Peyer's patch (tissue), 4 donors: ENCODE results near the gene BHLHA15. TPM values are rescaled to one million over a fixed set of nuclear protein-coding genes. Genes with fewer than 3 reads are reported as not detected.
A peak's percentile ranks its signal among the peaks of the same experiment; 100 is the strongest.

ENCODE experiments used
- DNase-seq, 3 donors: peaks; one replicate each; pipeline ENCODE4 v3.0.0-alpha.2; 2017 to 2019
- H3K27ac ChIP-seq, 4 donors: fragments of 200-600 bp; sonication (generic); one replicate each; pipeline ENCODE4 v1.5.1; 2016 to 2019
- H3K27me3 ChIP-seq, 2 donors: fragments of 200-600 bp; sonication (generic); one replicate each; pipeline ENCODE4 v1.5.1; 2019
- H3K36me3 ChIP-seq, 3 donors: fragments of 200-600 bp; sonication (generic); one replicate each; pipeline ENCODE4 v1.5.1; 2016 to 2019
- H3K4me1 ChIP-seq, 4 donors: fragments of 200-600 bp; sonication (generic); one replicate each; pipeline ENCODE4 v1.5.1; 2016 to 2019
- H3K4me3 ChIP-seq, 4 donors: fragments of 200-600 bp; sonication (generic); 1 replicate in 3 of 4; 2 replicates in 1 of 4; pipeline ENCODE4 v1.5.1; 2016 to 2019; ENCODE audit warnings: mild to moderate bottlenecking in 1 of 4
- H3K9me3 ChIP-seq, 4 donors: fragments of 200-600 bp; sonication (generic); one replicate each; pipeline ENCODE4 v1.5.1; 2016 to 2019; ENCODE audit warnings: mild to moderate bottlenecking in 1 of 4
- CTCF ChIP-seq, 6 experiments: fragments of 450-650 bp in 4 of 6; fragments of 200-600 bp in 2 of 6; sonication (generic) in 1 of 6; IDR thresholded peaks; one replicate each; pipeline ENCODE4 v1.5.1; 2017 to 2019; ENCODE audit warnings: antibody characterized with exemption in 6 of 6, mild to moderate bottlenecking in 3 of 6, moderate library complexity in 1 of 6
- POLR2A ChIP-seq, 2 donors: fragments of 450-650 bp; IDR thresholded peaks; one replicate each; pipeline ENCODE4 v1.5.1; 2017; ENCODE audit warnings: antibody characterized with exemption in 2 of 2, mild to moderate bottlenecking in 2 of 2, moderate library complexity in 2 of 2
- total RNA-seq, 4 donors: library from RNA; depleted of rRNA; stranded (reverse); fragments of >200 nt; gene quantifications; one replicate each; pipeline ENCODE4 v1.1.0, GENCODE V29; 2016

The BHLHA15 gene
- total RNA-seq, 4 donors from 2014 or later = 1.6 to 9.9 TPM; not detected in 2

- peaks cover 0 to 8% (median 0%) of the 10 kb centered on the region in 4 donors for H3K4me1 ChIP-seq
Measured at GRCh38 chr7:98222533-98223195, 11.4 kb downstream of the BHLHA15 start.

GRCh38 chr7:98223351-98223897 is 12.2 kb downstream of the BHLHA15 start:
- Histone ChIP-seq H3K36me3 (peaks cover 0 to 60% (median 0%) of the 10 kb centered on the region in 3 donors), H3K4me1 (peaks cover 0 to under 1% (median 0%) of the 10 kb centered on the region in 4 donors), H3K4me3 (no peak overlapping the region), H3K27ac (no peak overlapping the region), H3K27me3 (no peaks in the 10 kb centered on the region), H3K9me3 (no peaks in the 10 kb centered on the region)
- no peak for TF ChIP-seq CTCF (IDR thresholded peaks at IDR 0.05)
- no peak for TF ChIP-seq POLR2A (IDR thresholded peaks at IDR 0.05)
- no peak for DNase-seq

More at GRCh38 chr7:98222533-98223195, 11.4 kb downstream of the BHLHA15 start:
- no peak for DNase-seq
- Histone ChIP-seq H3K27me3 (no peaks in the 10 kb centered on the region), H3K9me3 (no peaks in the 10 kb centered on the region), H3K27ac (no peak overlapping the region), H3K4me3 (no peak overlapping the region), H3K36me3 (peaks cover 0 to 65% (median 0%) of the 10 kb centered on the region in 3 donors)
- TF ChIP-seq POLR2A (IDR thresholded peaks at IDR 0.05) (no peak), CTCF (IDR thresholded peaks at IDR 0.05) (no peak)

- Histone ChIP-seq H3K4me1 (no peaks in the 10 kb centered on the region), H3K27ac (no peak overlapping the region), H3K4me3 (no peak overlapping the region), H3K9me3 (no peaks in the 10 kb centered on the region), H3K27me3 (no peaks in the 10 kb centered on the region), H3K36me3 (peaks cover 0 to 65% (median 0%) of the 10 kb centered on the region in 3 donors)
- no peak for TF ChIP-seq POLR2A (IDR thresholded peaks at IDR 0.05)
- TF ChIP-seq CTCF (IDR thresholded peaks at IDR 0.05) = no peak
- peak in 1 of 3 donors; percentile 32 for DNase-seq
Measured at GRCh38 chr7:98223898-98224700, 12.9 kb downstream of the BHLHA15 start.

- H3K4me1 ChIP-seq = no peaks in the 10 kb centered on the region
- TF ChIP-seq POLR2A (IDR thresholded peaks at IDR 0.05) (no peak), CTCF (IDR thresholded peaks at IDR 0.05) (no peak)
- no peaks in the 10 kb centered on the region for H3K9me3 ChIP-seq
- peak in 1 of 3 donors; percentile 20 for DNase-seq
- no peak overlapping the region for H3K4me3 ChIP-seq
- H3K27me3 ChIP-seq = no peaks in the 10 kb centered on the region
- no peak overlapping the region for H3K27ac ChIP-seq
- H3K36me3 ChIP-seq = peaks cover 0 to 66% (median 0%) of the 10 kb centered on the region in 3 donors
Measured at GRCh38 chr7:98224701-98225181, 13.5 kb downstream of the BHLHA15 start.

GRCh38 chr7:98225913-98226614 is 14.8 kb downstream of the BHLHA15 start:
- no peaks in the 10 kb centered on the region for H3K9me3 ChIP-seq
- TF ChIP-seq CTCF (IDR thresholded peaks at IDR 0.05) = no peak
- no peaks in the 10 kb centered on the region for H3K27me3 ChIP-seq
- no peak for DNase-seq
- H3K4me1 ChIP-seq = no peaks in the 10 kb centered on the region
- peaks cover 0 to 66% (median 0%) of the 10 kb centered on the region in 3 donors for H3K36me3 ChIP-seq
- H3K4me3 ChIP-seq = no peak overlapping the region
- H3K27ac ChIP-seq = no peak overlapping the region
